Hippocampal formation (tissue), 2 donors: Measurements from ENCODE around the gene SRCIN1.
A peak's percentile ranks its signal among the peaks of the same experiment; 100 is the strongest.

Experiments
- DNase-seq, 2 donors: peaks; one replicate each; lab custom pipeline; 2025; lab: John Stamatoyannopoulos, UW

The SRCIN1 gene

GRCh38 chr17:38617967-38618760 lies 12.4 kb upstream of the SRCIN1 start:
- no peak for DNase-seq

- DNase-seq: no peak
These were observed 11.5 kb upstream of the SRCIN1 start for GRCh38 chr17:38617074-38617860.

- no peak for DNase-seq
These were observed 10.6 kb upstream of the SRCIN1 start for GRCh38 chr17:38616361-38616760.

- no peak for DNase-seq
These were observed 8.4 kb upstream of the SRCIN1 start for GRCh38 chr17:38613981-38614779.

GRCh38 chr17:38613525-38613980 lies 7.8 kb upstream of the SRCIN1 start:
- no peak for DNase-seq

GRCh38 chr17:38611872-38612376 lies 6.2 kb upstream of the SRCIN1 start:
- no peak for DNase-seq

GRCh38 chr17:38611070-38611786 lies 5.5 kb upstream of the SRCIN1 start:
- no peak for DNase-seq

- DNase-seq: no peak
These were observed 3.7 kb upstream of the SRCIN1 start for GRCh38 chr17:38609280-38610031.

- DNase-seq: no peak
These were observed 2.9 kb upstream of the SRCIN1 start for GRCh38 chr17:38608648-38609047.

- DNase-seq: peak; percentile 67 to 88
These were observed 1.2 kb upstream of the SRCIN1 start for GRCh38 chr17:38606646-38607611.

GRCh38 chr17:38605411-38605840 lies 326 bp downstream of the SRCIN1 start:
- DNase-seq: no peak

- peak; percentile 43 to 57 for DNase-seq
These were observed 1.0 kb downstream of the SRCIN1 start for GRCh38 chr17:38604479-38605403.

- no peak for DNase-seq
These were observed 1.8 kb downstream of the SRCIN1 start for GRCh38 chr17:38603786-38604478.

- peak in 1 of 2 donors; percentile 63 for DNase-seq
These were observed 2.6 kb downstream of the SRCIN1 start for GRCh38 chr17:38602956-38603785.

GRCh38 chr17:38602453-38602852 lies 3.3 kb downstream of the SRCIN1 start:
- no peak for DNase-seq

GRCh38 chr17:38601539-38602351 lies 4.0 kb downstream of the SRCIN1 start:
- DNase-seq: no peak
